HG03469 (cell line): ENCODE measurements around the gene GAB2.
"Not testable (repeated sequence)": the region's sequence is repeated elsewhere in the genome, so short reads cannot be mapped to it uniquely, and the experiment has no call there.

ENCODE experiments used
- ATAC-seq: cut with Tn5 transposase; IDR thresholded peaks from one replicate; pipeline ENCODE4 v1.9.1; 2021; ENCODE audit warnings: mild to moderate bottlenecking, moderate library complexity, moderate number of reproducible peaks; ENCODE audit not compliant: unreplicated experiment

The GAB2 gene

GRCh38 chr11:78193806-78194205 is 223.8 kb downstream of the GAB2 start:
- no peak for ATAC-seq

GRCh38 chr11:78192911-78193351 is 224.7 kb downstream of the GAB2 start:
- ATAC-seq, result no peak

GRCh38 chr11:78192223-78192719 is 225.3 kb downstream of the GAB2 start:
- no peak for ATAC-seq

- no peak for ATAC-seq
Observed at GRCh38 chr11:78190871-78191538, 226.6 kb downstream of the GAB2 start.

GRCh38 chr11:78190374-78190773 is 227.2 kb downstream of the GAB2 start:
- ATAC-seq, result no peak

- no peak for ATAC-seq
Observed at GRCh38 chr11:78189851-78190250, 227.8 kb downstream of the GAB2 start.

- ATAC-seq, result no peak
Observed at GRCh38 chr11:78189174-78189724, 228.4 kb downstream of the GAB2 start.

GRCh38 chr11:78188286-78189173 is 229.1 kb downstream of the GAB2 start, which contains the start of the genes KCTD21 and USP35:
Gene KCTD21, minus strand, starts transcription at chr11:78188626. Its CDS starts 14,072 bp downstream, at chr11:78174554.
Gene USP35, plus strand, starts transcription at chr11:78188919. Its CDS starts 7,327 bp downstream, at chr11:78196246.
- peak; percentile 93 for ATAC-seq

- peak; percentile 24 for ATAC-seq
Observed at GRCh38 chr11:78187366-78188285, 230.0 kb downstream of the GAB2 start.

- no peak for ATAC-seq
Observed at GRCh38 chr11:78181185-78181584, 236.4 kb downstream of the GAB2 start.

- no peak for ATAC-seq
Observed at GRCh38 chr11:78180751-78181150, 236.9 kb downstream of the GAB2 start.

- ATAC-seq, result no peak
Observed at GRCh38 chr11:78179459-78180071, 238.1 kb downstream of the GAB2 start.

- no peak for ATAC-seq
Observed at GRCh38 chr11:78177216-78177615, 240.4 kb downstream of the GAB2 start.

- no peak for ATAC-seq
Observed at GRCh38 chr11:78176605-78177141, 240.9 kb downstream of the GAB2 start.

GRCh38 chr11:78175862-78176261 is 241.8 kb downstream of the GAB2 start:
- not testable (repeated sequence) for ATAC-seq

GRCh38 chr11:78171951-78172350 is 245.7 kb downstream of the GAB2 start:
- ATAC-seq, result no peak

- ATAC-seq, result no peak
Observed at GRCh38 chr11:78170874-78171549, 246.6 kb downstream of the GAB2 start.

- ATAC-seq, result no peak
Observed at GRCh38 chr11:78170413-78170812, 247.2 kb downstream of the GAB2 start.
